GM19452 (cell line): Measurements from ENCODE around the gene GRN.
"Not testable (repeated sequence)": the region's sequence is repeated elsewhere in the genome, so short reads cannot be mapped to it uniquely, and the experiment has no call there.

Experiments used
- ATAC-seq: cut with Tn5 transposase; IDR thresholded peaks from one replicate; pipeline ENCODE4 v1.9.1; 2021; ENCODE audit not compliant: unreplicated experiment

GRN gene

DNA sequence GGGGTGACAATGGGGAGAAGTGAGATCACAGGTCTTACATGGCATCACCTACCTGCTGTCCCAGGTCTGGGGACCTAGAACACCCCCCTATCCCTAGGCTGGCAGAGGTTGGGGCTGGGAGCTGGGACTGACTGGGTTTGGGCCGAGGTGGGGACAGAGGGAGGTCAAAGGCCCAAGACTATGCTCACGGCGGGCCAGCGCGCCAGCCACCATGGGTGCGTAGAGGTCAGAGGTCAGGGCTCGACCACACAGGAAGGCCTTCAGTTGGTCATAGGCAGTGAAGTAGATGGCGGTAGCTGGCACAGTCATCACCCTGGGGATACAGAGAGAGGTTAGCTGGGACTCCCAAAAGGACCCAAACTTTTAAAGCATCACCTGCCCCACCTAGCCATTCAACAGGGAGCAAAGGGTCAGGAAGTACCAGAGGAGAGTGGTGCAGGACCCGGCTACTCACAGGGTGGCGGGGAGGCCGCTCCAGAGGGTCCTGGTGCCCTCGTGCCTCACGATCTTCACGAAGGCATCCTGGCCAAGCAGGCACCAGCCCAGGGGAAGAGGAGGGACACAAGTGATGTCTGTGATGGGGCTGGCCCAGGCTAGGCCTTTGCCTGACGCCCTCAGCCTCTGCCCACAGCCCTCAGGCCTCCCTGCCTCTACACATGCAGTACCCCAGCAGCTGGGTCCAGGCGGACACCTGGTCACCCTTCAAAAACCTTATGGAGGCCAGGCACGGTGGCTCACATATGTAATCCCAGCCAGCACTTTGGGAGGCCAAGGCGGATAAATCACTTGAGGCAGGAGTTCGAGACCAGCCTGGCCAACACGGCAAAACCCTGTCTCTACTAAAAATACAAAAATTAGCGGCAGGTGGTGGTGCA is 23.6 kb upstream of the GRN start:
- no peak for ATAC-seq

DNA sequence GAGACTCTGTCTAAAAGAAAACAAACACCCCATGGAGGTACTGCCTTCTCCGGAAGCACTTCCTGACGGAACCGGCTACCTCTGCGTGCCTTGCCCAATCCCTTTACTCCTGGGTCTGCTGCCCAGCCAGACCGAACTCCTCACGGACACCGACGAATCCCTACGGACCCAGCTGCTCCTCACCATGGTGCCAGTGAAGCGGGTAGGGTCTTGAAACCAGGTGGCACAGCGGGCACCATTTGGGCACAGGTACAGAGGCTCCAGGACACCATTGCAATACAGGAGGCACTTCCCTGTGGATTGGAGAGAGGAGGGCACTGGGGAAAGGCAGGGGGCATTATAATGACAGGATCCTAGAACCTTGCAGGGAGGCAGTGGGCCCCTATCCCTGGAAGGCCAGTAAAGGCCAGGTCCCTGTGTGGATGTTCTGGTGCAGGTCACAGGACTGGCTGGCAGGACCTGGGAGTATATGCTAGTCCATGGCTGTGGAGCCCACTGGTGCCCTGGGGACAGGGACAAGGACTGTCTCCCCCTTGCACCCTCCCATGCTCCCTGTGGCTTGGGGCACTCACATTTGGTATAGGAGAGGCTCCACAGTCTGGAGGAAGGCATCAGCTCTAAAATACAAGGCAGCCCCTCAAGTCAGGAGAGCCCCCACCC is 22.7 kb upstream of the GRN start:
- no peak for ATAC-seq

DNA sequence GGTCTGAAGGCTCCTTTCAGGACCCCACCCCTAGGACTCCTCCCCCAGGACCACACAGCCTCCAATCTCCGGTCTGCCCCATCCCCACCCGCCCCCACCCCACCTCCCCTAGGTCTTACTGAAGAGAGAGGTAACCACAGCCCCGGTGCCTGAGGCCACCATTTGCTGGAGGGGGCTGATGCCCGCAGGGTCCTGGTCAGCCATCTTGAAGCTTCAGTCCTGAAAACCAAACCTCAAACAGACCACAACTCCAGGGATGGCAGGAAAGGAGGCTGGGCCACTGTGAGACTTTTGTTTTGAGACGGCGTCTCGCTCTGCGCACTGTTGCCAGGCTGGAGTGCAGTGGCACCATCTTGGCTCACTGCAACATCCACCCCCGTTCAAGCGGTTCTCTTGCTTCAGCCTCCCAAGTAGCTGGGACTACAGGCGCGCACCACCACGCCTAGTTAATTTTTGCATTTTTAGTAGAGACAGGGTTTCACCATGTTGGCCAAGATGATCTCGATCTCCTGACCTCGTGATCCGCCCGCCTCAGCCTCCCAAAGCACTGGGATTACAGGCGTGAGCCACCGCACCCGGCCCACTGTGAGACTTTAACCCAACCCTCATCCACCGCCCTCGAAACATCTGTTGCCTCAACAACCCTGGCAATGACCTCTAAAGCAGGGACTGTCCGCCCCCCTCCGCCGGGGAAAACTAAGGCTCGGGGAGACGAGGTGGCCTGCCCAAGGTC is 21.6 kb upstream of the GRN start:
- no peak for ATAC-seq

DNA sequence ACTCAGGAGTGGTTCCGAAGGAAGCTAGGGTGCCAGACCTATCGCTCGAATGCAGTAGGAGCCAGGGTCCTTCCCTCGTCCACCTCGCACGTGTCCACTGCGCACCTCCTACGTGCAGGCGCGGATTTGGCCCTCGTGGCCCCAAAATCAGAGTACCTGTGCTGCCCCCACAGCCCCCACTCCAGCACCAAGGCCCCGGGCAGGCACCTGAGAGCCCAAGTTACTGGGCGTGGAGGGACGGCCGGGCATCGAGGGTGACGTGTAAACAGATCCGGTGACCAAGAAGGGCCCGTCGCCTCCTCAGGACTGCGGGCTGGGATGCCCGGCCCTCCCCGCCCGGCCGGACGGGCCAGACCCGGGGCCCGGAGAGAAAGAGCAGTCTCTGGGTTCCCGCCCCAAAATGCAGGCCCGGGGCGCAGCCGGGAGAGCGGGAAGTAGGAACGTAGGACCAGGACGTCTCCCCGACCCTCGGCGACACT is 21.0 kb upstream of the GRN start:
- no peak for ATAC-seq

DNA sequence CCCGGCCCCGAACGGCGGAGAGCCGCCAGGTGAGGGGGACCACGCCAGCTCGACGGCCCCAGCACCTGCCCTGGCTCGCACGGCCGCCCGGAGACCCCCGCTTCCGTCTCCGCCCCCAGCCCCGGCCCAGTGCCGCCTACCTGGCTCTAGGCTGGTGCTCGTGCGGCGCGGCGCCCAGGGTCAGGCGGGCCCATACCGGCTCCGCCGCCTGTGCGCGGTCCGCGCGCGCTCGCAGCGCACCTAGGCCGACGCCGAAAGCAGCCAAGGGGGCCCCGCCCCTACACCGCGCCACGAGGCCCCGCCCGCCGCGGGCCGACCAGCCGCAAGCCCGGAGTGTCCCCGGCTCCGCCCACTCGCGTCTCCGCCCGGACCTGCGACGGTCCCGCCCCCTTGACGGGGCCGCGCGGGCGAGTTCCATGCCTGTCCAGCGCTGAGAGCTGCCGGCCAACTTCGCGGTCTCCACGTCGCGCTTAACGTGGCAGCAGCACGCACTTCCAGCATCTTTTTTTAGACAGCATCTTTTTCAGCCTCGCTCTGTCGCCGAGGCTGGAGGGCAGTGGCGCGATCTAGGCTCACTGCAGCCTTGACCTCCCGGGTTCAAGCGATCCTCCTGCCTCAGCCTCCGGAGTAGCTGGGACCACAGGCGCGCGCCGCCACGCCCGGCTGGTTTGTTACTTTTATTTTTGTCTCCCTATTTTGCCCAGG is 20.4 kb upstream of the GRN start, which contains the start of gene SLC25A39:
Gene SLC25A39 (minus strand): TSS at position 253 of the 705 bp plus-strand sequence. CDS start 1,261 bp downstream, outside the sequence.
- ATAC-seq: peak; percentile 55

DNA sequence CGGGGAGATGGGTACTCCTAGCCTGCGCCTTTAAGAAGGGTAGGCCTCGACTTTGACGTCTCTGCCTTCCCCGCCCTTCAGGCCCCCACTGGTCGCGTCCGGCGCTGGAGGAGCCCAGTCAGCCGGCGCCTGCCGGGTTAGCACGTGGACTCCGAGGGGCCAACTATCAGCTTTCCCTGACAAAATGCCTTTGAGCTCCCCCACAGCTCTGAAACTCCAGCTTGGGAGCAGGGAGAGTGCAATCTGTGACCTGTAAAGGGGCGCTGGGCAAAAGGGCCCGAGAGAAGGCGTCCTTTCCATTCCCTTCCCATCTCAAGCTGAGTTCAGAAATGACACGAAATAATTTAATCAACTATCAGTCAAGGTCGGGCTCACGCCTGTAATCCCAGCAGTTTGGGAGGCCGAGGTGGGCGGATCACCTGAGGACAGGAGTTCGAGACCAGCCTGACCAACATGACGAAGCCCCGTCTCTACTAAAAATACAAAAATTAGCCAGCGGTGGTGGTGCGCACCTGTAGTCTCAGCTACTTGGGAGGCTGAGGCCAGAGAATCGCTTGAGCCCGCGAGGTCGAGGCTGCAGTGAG is 18.1 kb upstream of the GRN start:
- no peak for ATAC-seq

DNA sequence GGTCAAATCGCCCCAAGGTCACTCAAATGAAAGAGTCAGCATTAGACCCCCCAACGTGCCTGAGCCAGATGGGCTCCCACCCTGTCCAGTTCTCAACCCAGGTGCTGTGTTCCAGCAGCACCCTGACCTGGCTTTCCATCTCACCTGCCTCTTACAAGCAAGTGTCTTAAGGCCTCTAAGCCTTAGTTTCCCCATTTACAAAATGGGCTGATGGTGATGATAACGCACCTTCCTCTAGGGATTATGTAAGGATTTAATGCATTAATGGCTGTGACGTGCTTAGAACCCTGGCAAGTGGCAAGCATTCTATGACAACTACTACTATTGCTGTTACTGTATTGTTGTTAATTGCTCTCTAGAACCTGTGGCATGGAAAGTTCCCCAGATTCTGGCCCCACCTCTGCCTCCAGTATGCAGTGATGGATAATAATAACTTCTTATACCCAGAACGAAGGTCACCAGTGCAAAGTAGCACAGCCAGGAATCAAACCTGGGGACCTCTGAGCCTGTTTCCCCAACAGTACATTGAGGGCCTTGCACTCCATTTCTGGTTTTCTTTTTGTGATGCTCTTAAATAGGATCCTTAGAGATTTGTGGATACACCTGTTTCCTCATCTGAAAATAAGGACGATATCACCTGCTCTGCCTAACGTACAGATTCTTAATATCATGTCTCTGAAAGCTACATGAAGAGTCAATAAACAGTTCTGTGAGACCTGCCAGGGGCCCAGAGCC is 17.2 kb upstream of the GRN start:
- ATAC-seq: no peak

DNA sequence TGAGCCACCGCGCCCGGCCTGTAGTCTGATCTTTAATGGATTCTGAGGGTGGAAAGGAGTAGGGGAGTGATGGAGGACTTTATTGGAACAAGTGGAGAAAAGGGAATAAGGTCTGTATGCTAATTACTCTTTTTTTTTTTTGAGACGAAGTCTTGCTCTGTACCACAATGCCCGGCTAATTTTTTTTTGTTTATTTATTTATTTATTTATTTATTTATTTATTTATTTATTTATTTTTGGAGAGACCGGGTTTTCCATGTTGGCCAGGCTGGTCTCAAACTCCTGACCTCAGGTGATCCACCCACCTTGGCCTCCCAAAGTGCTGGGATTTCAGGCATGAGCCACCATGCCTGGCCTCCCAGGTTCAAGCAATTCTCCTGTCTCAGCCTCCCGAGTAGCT is 15.6 kb upstream of the GRN start:
- ATAC-seq: not testable (repeated sequence)

DNA sequence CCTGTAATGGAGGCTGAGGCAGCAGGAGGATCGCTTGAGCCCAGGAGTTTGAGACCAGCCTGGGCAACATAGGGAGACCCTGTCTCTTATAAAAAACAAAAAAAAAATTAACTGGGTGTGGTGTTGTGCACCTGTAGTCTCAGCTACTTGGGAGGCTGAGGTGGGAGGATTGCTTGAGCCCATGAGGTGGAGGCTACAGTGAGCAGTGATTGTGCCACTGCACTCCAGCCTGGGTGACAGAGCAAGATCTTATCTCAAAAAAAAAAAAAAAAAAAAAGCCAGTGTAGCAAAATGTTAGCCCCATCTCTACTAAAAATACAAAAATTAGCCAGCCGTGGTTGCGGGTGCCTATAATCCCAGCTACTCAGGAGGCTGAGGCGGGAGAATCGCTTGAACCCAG is 14.8 kb upstream of the GRN start:
- not testable (repeated sequence) for ATAC-seq

DNA sequence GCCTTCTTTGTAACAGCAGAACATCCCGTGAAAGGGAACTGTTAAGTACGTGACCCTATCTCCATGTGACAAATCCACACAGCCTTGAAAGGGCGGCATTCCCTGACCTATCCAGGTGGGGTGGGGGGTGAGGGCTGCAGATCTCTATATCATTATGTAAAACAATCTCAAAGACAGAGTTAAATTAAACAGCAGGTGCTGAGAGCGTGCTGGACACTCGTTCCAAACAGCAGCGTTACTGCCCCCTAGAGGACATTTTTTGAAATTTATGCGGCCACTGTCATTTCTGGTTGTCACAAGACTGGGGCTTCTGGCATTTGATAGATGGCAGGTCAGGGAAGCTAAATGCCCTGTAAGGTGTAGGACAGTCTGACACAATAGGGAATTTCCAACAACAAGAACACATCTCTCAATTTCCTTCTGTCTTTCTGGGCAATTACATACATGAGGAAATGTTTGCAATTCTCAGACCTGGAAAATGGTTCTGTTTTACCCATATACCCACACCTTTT is 13.8 kb upstream of the GRN start:
- ATAC-seq: no peak

DNA sequence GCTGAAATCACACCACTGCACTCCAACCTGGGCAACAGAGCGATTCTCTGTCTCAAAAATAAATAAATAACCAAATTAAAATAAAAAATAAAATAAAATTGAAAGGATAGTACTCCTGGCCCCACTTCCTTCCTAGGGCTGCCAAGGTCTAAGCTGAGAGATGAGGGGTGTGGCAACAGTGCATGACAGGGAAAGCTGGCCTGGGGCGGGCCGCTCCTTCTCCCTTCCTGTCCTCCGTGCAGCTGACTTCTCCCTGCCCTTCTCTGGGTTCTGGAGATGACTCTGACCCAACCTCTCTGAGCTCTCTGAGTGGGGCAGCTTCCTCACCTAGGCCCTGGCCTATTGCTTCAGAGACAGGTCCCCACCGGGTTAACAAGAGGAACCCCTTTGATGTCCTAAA is 11.7 kb upstream of the GRN start:
- no peak for ATAC-seq

DNA sequence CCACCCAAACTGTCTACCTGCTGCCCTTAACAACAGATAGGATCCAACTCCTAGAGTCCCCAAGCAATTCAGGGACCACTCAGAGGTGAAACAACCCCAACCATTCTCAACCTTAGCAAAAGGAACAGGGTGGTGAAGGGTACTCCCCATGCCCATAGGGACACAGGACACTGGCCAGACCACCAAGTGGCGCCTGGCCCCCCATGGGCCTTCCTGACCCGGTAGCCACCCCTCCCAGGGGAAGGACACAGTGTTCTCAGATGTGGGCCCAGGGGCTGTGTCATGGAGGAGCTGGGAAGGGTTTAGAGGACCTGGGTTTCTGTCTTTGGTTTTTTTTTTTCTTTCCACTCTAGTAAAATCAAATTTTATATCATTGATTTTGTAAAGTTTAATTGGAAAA is 10.8 kb upstream of the GRN start:
- ATAC-seq: no peak

DNA sequence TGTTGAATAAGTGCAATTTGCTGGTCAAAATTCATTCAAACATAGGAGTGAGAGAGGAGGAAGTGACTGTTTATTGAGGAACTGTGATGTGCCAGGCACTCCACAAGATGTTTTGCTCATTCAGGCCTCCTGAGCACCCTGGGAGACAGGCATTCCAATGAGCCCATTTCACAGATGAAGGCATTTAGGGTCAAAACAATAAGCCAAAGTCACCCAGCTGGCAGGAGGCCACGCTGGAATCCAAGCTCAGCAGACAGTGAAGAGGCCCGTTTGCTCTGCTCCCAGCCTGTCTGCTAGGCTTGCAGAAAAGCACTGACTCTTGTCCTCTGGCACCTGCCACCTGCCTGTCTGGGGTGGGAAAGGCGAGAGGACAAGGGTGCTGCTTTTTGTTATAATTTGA is 10.4 kb upstream of the GRN start:
- ATAC-seq: no peak

DNA sequence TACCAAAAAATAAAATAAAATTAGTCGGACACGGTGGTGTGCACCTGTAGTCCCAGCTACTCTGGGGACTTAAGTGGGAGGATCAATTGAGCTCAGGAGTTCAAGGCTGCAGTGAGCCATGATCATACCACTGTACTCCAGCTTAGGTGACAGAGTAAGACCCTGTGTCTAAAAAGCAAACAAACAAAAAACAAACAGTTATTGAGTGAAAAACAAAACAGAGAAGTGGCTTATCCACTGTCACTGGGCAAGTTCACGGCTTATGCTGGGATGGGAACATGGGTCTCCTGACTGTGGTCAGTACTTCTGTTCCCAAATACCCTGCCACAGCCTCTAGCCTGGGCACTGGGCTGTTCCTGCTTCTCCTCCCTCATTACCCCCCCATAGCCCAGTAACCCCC is 9.5 kb upstream of the GRN start:
- ATAC-seq: no peak

DNA sequence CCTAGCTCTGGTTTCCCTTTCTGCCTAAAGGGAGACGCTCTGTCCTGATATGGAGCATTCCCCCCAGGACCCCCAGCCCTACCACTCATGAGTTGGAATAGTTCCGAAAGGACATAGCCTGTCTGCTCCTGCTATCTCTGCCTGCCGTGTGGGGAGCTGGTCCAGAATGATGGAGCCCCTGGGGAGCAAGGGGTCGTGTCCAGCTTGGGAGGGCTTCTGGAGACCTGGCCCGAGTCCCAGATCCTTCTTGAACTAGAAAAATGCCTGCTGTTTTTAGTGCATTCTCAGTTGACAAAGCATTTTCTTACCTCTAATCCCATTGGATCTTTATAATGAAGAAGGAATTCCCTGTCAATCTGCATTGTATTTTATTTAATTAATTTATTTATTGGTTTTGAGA is 9.1 kb upstream of the GRN start:
- ATAC-seq: no peak

DNA sequence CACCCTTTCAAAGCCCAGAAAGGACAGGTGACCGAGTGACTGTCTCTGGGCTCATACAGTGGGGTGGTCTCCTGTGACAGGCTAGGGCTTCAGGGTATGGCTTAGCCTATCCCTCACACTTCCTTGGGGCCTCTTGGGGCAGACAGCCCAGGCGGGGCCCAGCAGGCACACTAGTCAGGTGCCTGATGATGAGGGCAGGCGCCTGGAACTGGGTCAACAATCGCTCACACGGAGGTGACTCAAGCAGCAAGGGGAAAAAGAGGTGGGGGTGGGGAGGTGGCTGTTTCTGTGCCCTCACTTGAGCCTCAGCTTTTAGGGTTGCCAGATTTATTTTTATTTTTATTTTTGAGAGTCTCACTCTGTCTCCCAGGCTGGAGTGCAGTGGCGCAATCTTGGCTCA is 6.4 kb upstream of the GRN start:
- no peak for ATAC-seq

DNA sequence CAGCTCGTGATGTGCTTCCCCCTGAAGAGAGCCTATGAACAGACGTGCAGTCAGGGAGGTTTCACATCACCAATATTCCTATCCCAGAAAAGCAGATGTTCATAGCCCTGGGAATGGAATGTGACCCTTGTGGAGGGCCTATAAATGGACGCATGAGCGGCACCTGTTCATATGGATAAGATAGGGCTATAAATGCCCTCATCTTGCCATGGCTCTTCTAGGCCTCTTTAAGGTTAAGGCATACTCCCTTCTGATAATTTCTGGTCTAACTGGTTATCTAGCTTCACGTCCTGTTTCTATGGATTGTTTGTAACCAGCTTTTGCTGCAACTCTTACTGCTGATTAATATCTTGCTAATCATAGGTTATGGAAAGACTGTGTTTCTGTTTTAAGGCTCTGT is 4.5 kb upstream of the GRN start:
- not testable (repeated sequence) for ATAC-seq

DNA sequence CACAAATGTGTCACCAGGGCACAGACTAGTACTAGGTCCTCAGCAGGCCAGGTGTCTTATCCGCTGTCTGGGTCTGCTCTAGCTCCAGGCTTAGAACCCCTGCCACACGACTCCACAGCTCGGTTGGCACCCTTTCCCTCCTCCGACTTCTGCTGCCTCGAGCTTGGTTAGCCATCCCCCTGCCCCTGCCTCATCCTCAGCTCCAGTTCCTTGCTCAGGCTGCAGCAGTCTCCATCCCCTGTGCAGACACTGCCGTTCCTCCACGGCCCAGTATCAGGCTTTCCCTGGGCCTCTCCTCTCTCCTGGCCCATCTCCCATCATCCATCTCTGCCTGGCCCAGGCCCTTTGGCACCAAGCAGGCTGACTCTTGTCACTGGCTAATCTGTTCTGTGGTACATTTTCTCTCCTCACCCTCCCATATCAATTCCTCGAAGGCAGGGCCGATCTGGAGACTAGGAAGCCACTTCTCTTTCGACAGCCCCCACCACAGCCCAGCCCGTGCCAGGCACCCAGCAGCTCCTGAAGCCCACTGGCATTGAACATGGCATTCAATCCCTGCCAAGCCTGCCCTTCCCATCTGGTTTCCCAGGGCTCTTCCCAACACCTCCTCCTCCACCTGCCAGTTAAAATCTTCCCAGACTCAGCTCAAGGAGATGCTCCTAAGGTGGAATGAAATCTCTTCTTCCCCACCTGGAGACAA is 1.4 kb upstream of the GRN start:
- no peak for ATAC-seq

DNA sequence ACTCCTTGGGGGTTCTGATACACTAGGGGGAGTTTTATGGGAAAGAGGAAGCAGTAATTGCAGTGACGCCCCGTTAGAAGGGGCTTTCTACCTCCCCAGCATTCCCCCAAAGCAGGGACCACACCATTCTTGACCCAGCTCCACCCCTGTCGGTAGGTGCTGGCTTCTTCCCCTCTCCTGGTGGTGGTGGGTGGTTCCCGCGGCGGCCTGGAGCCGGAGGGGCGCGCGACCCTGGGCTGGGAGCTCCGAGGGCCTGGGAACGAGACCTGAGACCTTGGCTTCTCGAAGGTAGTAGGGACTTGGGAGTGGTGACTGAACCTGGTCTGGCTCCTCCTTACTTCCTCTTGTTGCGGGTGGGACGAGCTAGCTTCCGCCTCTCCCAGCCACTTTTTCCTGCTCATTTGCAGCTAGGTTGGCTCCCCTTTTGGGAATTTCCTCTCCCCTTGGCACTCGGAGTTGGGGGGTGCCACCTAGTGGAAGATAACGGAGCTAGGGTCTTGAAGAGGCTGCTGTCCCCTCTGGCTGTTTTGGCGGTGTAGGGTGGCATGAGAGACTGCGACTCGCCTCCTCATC is 438 bp downstream of the GRN start:
- ATAC-seq: no peak
